IPS-18a (cell line): ENCODE data around the gene CARHSP1.
A peak's percentile ranks its signal among the peaks of the same experiment; 100 is the strongest.
"Not testable (repeated sequence)": the region's sequence is repeated elsewhere in the genome, so short reads cannot be mapped to it uniquely, and the experiment has no call there.

ENCODE experiments used
- H3K27ac ChIP-seq: one replicate; pipeline ENCODE4 v1.5.1; 2013; ENCODE audit warnings: low read length
- H3K27me3 ChIP-seq: one replicate; pipeline ENCODE4 v1.6.1; 2013; ENCODE audit warnings: mild to moderate bottlenecking, low read length; ENCODE audit not compliant: control insufficient read depth, insufficient read depth
- H3K36me3 ChIP-seq: one replicate; pipeline ENCODE4 v1.6.1; 2013; ENCODE audit warnings: low read depth, low read length; ENCODE audit not compliant: control insufficient read depth
- H3K4me1 ChIP-seq: one replicate; pipeline ENCODE4 v1.6.1; 2013; ENCODE audit warnings: low read depth, low read length; ENCODE audit not compliant: control insufficient read depth
- H3K4me3 ChIP-seq: one replicate; pipeline ENCODE4 v1.5.1; 2013; ENCODE audit warnings: low read length
- H3K9ac ChIP-seq: one replicate; pipeline ENCODE4 v1.6.1; 2013; ENCODE audit warnings: mild to moderate bottlenecking, low read length, moderate library complexity
- H3K9me3 ChIP-seq: one replicate; pipeline ENCODE4 v1.6.1; 2013; ENCODE audit warnings: low read depth, low read length; ENCODE audit not compliant: control insufficient read depth

CARHSP1 gene

GRCh38 chr16:8868416-8869211 lies at the start of gene CARHSP1:
Gene CARHSP1, minus strand, starts transcription at chr16:8869006. Its CDS starts 9,678 bp downstream, at chr16:8859328.
- Histone ChIP-seq H3K9ac (peak within 1 kb of the TSS; percentile 77), H3K27me3 (no peaks in the 10 kb centered on the region), H3K9me3 (no peaks in the 10 kb centered on the region), H3K36me3 (peaks cover 2% of the 10 kb centered on the region), H3K4me1 (peaks cover 24% of the 10 kb centered on the region), H3K27ac (peak within 1 kb of the TSS; percentile 44), H3K4me3 (peak within 1 kb of the TSS; percentile 83)

GRCh38 chr16:8917336-8917735 lies 48.5 kb upstream of the CARHSP1 start:
- not testable (repeated sequence) for H3K4me3 ChIP-seq, H3K9ac ChIP-seq, H3K27ac ChIP-seq, H3K9me3 ChIP-seq, H3K27me3 ChIP-seq, H3K4me1 ChIP-seq
- H3K36me3 ChIP-seq: peaks cover 89% of the 10 kb centered on the region

GRCh38 chr16:8916541-8917225 lies 47.9 kb upstream of the CARHSP1 start:
- Histone ChIP-seq H3K9ac (no peak overlapping the region), H3K9me3 (no peaks in the 10 kb centered on the region), H3K27me3 (no peaks in the 10 kb centered on the region), H3K36me3 (peaks cover 89% of the 10 kb centered on the region), H3K27ac (no peak overlapping the region), H3K4me3 (no peak overlapping the region), H3K4me1 (no peaks in the 10 kb centered on the region)

DNA sequence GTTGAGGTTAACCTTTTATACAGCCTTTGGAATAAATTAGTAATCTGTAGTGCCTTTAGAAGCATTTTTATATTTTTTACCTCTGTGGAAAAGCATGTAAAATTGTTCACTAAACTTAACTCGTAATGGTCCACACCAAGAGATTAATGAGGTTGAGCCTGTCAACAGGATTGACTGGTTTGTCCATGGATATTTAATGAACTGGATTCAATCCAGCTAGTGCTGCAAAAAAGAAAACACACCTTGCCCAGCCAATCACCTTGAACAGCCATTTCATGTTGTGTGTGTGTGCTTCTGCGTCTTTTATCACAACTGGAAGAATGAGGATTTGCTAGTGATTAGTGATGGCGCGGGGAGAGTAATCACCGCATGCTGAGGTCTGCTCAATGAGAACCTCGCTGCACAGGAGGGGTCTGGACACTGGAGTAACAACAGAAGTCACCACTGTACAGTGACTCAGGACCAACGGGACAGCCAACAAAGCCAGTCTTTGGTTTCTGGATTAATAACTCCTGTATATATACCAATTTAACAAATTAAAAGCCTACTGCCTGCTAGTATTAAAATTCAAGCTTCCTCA lies 47.0 kb upstream of the CARHSP1 start:
- no peaks in the 10 kb centered on the region for H3K4me1 ChIP-seq
- no peak overlapping the region for H3K9ac ChIP-seq
- H3K4me3 ChIP-seq: no peak overlapping the region
- no peaks in the 10 kb centered on the region for H3K9me3 ChIP-seq
- H3K36me3 ChIP-seq: peaks cover 88% of the 10 kb centered on the region
- no peak overlapping the region for H3K27ac ChIP-seq
- H3K27me3 ChIP-seq: no peaks in the 10 kb centered on the region

DNA sequence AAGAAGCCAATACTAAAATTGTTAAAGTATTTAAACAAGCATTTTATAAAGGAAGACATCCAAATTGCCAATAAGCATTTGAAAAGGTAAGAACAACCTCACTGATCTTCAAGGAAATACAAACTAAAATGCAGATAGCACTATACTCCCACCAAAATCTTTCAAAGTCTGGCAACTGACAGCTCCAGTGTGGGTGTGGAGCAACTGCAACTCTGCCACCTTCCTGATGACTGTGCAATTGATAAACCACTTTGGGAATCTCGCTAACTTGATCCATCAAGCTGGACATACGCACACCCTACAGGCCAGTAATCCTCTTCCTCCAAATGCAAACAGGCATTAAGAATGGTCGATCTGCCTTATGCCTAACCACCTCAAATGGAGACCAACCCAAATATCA lies 45.3 kb upstream of the CARHSP1 start:
- Histone ChIP-seq H3K27ac (no peak overlapping the region), H3K36me3 (peaks cover 87% of the 10 kb centered on the region)

GRCh38 chr16:8912793-8913192 lies 44.0 kb upstream of the CARHSP1 start:
- H3K36me3 ChIP-seq: peaks cover 88% of the 10 kb centered on the region
- no peak overlapping the region for H3K4me3 ChIP-seq
- no peaks in the 10 kb centered on the region for H3K9me3 ChIP-seq
- H3K27me3 ChIP-seq: no peaks in the 10 kb centered on the region
- no peaks in the 10 kb centered on the region for H3K4me1 ChIP-seq
- no peak overlapping the region for H3K9ac ChIP-seq
- H3K27ac ChIP-seq: no peak overlapping the region

More for the DNA sequence above, 45.3 kb upstream of the CARHSP1 start:
- no peaks in the 10 kb centered on the region for H3K9me3 ChIP-seq
- H3K4me1 ChIP-seq: no peaks in the 10 kb centered on the region
- no peak overlapping the region for H3K9ac ChIP-seq
- H3K4me3 ChIP-seq: no peak overlapping the region
- no peaks in the 10 kb centered on the region for H3K27me3 ChIP-seq

DNA sequence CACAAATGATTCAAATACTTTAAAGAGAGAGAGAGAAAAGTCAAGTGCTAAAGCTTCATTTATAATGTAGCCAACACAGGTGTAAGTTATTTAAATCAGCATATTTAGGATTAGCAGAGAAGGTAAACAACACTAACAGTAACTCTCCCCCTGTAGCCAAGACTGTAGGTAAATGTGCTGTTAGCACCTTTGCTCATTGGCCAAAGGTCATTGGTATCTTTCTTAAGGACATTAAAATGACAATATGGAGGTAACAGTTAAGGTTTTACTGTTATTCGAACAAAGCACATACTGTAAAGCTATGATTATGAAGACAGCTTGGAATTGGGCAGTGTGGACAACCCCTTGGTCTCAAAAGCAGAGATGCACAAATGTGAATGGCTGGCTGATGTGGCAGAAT lies 42.0 kb upstream of the CARHSP1 start:
- no peak overlapping the region for H3K27ac ChIP-seq
- no peak overlapping the region for H3K4me3 ChIP-seq
- H3K9me3 ChIP-seq: no peaks in the 10 kb centered on the region
- H3K4me1 ChIP-seq: no peaks in the 10 kb centered on the region
- no peaks in the 10 kb centered on the region for H3K27me3 ChIP-seq
- H3K9ac ChIP-seq: no peak overlapping the region
- H3K36me3 ChIP-seq: peaks cover 87% of the 10 kb centered on the region

DNA sequence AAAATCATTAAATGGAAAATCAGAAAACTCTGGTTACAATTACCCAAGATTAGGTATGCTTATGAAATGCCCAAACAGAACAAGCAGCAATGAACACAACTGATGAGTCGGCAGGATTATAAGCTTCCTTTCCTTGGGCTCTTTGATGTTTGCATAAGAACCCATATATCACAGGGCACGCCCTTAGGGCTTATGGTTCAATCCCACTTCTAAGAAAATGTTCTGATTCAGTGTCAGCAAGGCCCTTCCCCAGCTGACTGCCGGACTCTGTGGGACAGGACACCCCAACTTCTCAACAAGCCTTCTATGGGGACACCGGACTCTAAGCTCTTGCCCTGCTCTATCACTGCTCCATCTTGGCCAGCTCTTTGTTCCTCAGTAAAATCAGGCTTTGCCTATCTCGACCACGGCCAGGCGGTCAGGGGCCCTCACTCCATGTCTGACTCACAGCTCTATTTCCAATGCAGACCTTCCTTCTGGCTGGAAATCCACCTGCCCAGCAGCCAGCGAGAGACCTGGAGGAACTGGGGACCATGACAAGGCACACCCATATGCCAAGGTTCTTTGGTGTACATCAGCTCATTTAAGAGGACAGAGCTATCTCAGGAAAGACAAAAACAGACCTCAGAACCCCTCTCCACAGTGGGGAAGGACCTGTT lies 40.1 kb upstream of the CARHSP1 start:
- no peaks in the 10 kb centered on the region for H3K4me1 ChIP-seq
- H3K36me3 ChIP-seq: peaks cover 85% of the 10 kb centered on the region
- H3K9me3 ChIP-seq: no peaks in the 10 kb centered on the region
- H3K27ac ChIP-seq: no peak overlapping the region
- H3K9ac ChIP-seq: no peak overlapping the region
- no peaks in the 10 kb centered on the region for H3K27me3 ChIP-seq
- H3K4me3 ChIP-seq: no peak overlapping the region

DNA sequence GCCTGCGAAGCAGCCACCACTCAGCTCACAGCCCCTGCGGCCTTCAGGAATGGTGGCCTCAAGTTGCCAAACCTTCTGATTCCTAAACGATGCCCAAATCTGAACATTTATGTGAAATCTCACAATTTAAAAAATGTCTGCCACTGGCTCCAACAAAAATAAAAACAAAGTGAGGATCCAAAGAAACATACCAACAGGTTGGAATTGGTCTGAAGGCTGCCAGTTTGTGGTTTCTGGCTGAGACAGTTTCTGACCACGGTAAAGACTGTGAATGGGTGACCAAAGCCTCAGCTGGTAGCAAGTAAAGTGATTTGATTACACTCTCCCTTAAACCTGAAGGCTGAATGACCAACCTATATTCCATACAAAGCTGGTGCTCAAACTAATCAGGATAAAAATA lies 38.3 kb upstream of the CARHSP1 start:
- Histone ChIP-seq H3K4me3 (no peak overlapping the region), H3K27ac (no peak overlapping the region), H3K4me1 (no peaks in the 10 kb centered on the region), H3K36me3 (peaks cover 92% of the 10 kb centered on the region), H3K9me3 (no peaks in the 10 kb centered on the region), H3K9ac (no peak overlapping the region), H3K27me3 (no peaks in the 10 kb centered on the region)

DNA sequence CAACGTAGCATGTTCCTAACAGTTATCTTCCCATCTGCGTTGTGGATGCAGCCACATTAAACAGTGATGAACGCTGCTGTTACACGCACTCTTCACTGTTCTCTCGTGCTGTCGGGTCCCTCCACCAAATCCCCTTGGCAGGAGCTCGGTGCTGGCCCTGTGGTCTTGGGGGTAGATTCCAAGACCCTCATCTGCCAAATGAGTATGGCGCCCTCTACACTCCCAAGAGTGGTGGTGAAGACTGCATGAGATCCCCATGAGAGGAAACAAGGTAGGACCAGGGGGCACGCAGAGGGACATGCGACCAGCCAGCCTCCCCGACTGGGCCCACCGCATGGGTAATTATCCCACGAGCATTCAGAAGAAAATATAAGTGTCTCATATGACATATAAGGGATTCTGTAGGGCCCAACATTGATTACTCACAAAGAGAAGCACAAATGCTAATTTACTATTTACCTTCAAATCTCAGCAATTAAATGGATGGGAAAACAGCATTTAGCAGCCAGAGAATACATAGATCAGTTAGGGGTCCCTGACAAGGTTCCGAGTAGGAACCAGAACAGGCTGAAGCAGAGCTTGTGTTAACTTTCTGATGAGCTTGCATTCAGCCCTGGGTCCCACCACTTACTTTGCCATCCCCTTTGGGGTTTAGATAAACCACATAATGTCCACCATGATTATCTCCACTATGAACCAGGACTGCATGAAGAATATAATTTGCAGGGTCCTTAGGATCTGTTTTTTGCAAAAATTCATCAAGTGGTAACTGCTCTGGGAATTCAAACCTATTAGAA lies 37.2 kb upstream of the CARHSP1 start:
- Histone ChIP-seq H3K27ac (no peak overlapping the region), H3K4me1 (no peaks in the 10 kb centered on the region), H3K4me3 (no peak overlapping the region), H3K27me3 (no peaks in the 10 kb centered on the region), H3K36me3 (peaks cover 93% of the 10 kb centered on the region), H3K9me3 (no peaks in the 10 kb centered on the region), H3K9ac (no peak overlapping the region)
